ENCODE measurements around the gene CRISPLD2.
"Not testable (repeated sequence)": the region's sequence is repeated elsewhere in the genome, so short reads cannot be mapped to it uniquely, and the experiment has no call there.

CRISPLD2 gene

GRCh38 chr16:84849751-84850150 is 30.0 kb downstream of the CRISPLD2 start:
- H3K4me3 ChIP-seq (ENCODE audit: low read length) = no peak overlapping the region
- DNase-seq (ENCODE audit: low read depth) = no peak
- TF ChIP-seq, protein P1, sequence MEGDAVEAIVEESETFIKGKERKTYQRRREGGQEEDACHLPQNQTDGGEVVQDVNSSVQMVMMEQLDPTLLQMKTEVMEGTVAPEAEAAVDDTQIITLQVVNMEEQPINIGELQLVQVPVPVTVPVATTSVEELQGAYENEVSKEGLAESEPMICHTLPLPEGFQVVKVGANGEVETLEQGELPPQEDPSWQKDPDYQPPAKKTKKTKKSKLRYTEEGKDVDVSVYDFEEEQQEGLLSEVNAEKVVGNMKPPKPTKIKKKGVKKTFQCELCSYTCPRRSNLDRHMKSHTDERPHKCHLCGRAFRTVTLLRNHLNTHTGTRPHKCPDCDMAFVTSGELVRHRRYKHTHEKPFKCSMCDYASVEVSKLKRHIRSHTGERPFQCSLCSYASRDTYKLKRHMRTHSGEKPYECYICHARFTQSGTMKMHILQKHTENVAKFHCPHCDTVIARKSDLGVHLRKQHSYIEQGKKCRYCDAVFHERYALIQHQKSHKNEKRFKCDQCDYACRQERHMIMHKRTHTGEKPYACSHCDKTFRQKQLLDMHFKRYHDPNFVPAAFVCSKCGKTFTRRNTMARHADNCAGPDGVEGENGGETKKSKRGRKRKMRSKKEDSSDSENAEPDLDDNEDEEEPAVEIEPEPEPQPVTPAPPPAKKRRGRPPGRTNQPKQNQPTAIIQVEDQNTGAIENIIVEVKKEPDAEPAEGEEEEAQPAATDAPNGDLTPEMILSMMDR (conservative IDR thresholded peaks at IDR 0.05; ENCODE audit: low read length) = no peak

GRCh38 chr16:84850714-84851113 is 30.9 kb downstream of the CRISPLD2 start:
- TF ChIP-seq, protein P1 (conservative IDR thresholded peaks at IDR 0.05; ENCODE audit: low read length) = no peak
- no peak overlapping the region for H3K4me3 ChIP-seq (ENCODE audit: low read length)
- DNase-seq (ENCODE audit: low read depth) = no peak

- TF ChIP-seq, protein P1 (conservative IDR thresholded peaks at IDR 0.05; ENCODE audit: low read length) = no peak
- peak; percentile 44 for DNase-seq (ENCODE audit: low read depth)
Measured at GRCh38 chr16:84851192-84852127, 31.7 kb downstream of the CRISPLD2 start.

DNA sequence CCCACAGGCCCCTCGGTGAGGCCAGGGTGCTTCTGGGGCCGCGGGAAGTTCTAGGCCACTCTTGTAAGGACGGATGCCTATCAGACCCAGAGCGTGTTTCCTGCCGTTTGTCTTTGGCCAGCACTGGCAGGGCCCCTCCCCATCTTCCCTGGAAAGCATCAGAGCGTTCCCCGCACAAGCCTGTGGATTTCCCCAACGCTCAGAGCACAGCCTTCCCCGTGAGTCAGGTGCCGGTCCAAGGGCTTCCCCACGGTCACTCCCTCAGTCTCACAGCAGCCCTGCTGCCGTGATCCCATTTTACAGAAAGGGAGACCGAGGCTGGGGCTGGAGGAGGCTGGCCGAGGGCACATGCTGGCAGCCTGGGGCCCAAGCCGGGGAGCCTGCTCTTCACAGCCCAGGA is 33.7 kb downstream of the CRISPLD2 start:
- no peak for DNase-seq (ENCODE audit: low read depth)
- TF ChIP-seq, protein P1 (conservative IDR thresholded peaks at IDR 0.05; ENCODE audit: low read length) = no peak
- no peak overlapping the region for H3K4me3 ChIP-seq (ENCODE audit: low read length)

More at GRCh38 chr16:84851192-84852127, 31.7 kb downstream of the CRISPLD2 start:
- H3K4me3 ChIP-seq (ENCODE audit: low read length) = no peak overlapping the region

DNA sequence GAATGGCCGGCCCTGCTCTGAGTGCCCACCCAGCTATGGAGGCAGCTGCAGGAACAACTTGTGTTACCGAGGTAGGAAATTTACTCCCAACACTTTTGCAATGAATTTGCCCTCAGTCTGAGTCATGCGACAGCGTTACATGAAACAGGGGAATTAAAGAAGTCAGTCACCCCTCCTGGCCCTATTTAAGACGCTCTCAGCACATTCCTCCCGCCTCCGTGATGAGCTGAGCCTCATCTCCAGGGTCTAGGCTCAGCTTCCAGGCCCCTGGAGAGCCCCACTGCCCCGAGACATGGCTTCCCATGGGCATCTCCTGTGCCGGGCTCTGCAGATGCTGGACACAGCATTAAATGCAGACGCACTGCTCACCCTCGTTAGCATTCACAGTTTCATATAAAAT is 35.0 kb downstream of the CRISPLD2 start:
- TF ChIP-seq, protein P1 (conservative IDR thresholded peaks at IDR 0.05; ENCODE audit: low read length) = no peak
- peak; percentile 11 for DNase-seq (ENCODE audit: low read depth)
- H3K4me3 ChIP-seq (ENCODE audit: low read length) = no peak overlapping the region

- H3K4me3 ChIP-seq (ENCODE audit: low read length); DNase-seq (ENCODE audit: low read depth): not testable (repeated sequence)
Measured at GRCh38 chr16:84855435-84856202, 35.8 kb downstream of the CRISPLD2 start.

DNA sequence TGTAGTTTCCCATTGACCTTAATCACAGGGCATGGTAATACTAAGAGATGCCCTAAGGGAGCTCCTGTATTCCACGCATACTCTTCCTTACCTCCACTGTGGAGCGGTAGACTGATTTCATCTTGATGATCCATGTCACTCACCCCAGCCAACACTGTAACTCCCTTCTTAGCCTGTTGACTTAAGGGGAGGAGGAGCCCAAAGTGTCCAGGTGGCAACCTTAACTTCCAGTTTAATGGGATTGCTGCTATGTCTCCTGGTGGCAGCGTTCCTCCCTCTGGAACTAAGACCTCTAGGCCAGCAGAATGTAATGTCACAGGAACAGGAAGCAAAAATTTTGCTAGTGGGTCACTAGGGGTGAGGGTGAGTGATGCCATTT is 36.4 kb downstream of the CRISPLD2 start:
- not testable (repeated sequence) for H3K4me3 ChIP-seq (ENCODE audit: low read length); DNase-seq (ENCODE audit: low read depth)

- not testable (repeated sequence) for DNase-seq (ENCODE audit: low read depth); H3K4me3 ChIP-seq (ENCODE audit: low read length)
Measured at GRCh38 chr16:84856811-84857210, 37.0 kb downstream of the CRISPLD2 start.
